ENCODE results near the gene MTHFD1L.

Gene MTHFD1L

DNA sequence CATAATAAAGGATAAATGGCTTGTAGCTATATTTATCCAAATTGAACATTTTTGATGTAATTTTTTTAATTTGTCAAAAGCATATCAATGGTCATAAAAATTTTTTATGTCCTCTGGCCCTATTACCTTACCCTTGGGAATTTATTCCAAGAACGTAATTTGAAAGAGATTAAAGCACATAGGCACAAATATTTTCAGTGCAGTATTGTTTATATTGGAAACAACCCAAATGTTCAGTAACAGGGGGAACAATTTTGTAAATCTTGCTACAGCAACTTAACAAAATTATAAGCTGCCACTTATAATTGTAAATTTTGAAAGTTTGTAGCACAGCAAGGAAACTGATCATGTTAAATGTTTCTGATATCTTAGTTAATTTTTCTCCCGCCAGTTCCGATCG is 142.4 kb downstream of the MTHFD1L start:
- TF ChIP-seq FOXP2 (optimal IDR thresholded peaks at IDR 0.05; ENCODE audit: borderline replicate concordance, extremely low read depth, extremely low read length, insufficient read depth) (no peak), SIN3A (IDR thresholded peaks at IDR 0.05; ENCODE audit: borderline replicate concordance, insufficient read depth, low read length) (no peak), POLR2AphosphoS5 (IDR thresholded peaks at IDR 0.05; ENCODE audit: low read depth, low read length) (no peak), TAF1 (IDR thresholded peaks at IDR 0.05; ENCODE audit: borderline replicate concordance, insufficient read depth, low read length) (no peak)
- TF ChIP-seq, protein P1, sequence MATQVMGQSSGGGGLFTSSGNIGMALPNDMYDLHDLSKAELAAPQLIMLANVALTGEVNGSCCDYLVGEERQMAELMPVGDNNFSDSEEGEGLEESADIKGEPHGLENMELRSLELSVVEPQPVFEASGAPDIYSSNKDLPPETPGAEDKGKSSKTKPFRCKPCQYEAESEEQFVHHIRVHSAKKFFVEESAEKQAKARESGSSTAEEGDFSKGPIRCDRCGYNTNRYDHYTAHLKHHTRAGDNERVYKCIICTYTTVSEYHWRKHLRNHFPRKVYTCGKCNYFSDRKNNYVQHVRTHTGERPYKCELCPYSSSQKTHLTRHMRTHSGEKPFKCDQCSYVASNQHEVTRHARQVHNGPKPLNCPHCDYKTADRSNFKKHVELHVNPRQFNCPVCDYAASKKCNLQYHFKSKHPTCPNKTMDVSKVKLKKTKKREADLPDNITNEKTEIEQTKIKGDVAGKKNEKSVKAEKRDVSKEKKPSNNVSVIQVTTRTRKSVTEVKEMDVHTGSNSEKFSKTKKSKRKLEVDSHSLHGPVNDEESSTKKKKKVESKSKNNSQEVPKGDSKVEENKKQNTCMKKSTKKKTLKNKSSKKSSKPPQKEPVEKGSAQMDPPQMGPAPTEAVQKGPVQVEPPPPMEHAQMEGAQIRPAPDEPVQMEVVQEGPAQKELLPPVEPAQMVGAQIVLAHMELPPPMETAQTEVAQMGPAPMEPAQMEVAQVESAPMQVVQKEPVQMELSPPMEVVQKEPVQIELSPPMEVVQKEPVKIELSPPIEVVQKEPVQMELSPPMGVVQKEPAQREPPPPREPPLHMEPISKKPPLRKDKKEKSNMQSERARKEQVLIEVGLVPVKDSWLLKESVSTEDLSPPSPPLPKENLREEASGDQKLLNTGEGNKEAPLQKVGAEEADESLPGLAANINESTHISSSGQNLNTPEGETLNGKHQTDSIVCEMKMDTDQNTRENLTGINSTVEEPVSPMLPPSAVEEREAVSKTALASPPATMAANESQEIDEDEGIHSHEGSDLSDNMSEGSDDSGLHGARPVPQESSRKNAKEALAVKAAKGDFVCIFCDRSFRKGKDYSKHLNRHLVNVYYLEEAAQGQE (IDR thresholded peaks at IDR 0.05; ENCODE audit: insufficient read depth in 1 of 2, low read depth in 2 of 2, low read length in 2 of 2), result no peak

- no peak for TF ChIP-seq FOXP2 (optimal IDR thresholded peaks at IDR 0.05; ENCODE audit: borderline replicate concordance, extremely low read depth, extremely low read length, insufficient read depth)
- TF ChIP-seq SIN3A (IDR thresholded peaks at IDR 0.05; ENCODE audit: borderline replicate concordance, insufficient read depth, low read length), result no peak
- TF ChIP-seq, protein P1 (IDR thresholded peaks at IDR 0.05; ENCODE audit: insufficient read depth in 1 of 2, low read depth in 2 of 2, low read length in 2 of 2), result no peak
- no peak for TF ChIP-seq TAF1 (IDR thresholded peaks at IDR 0.05; ENCODE audit: borderline replicate concordance, insufficient read depth, low read length)
- no peak for TF ChIP-seq POLR2AphosphoS5 (IDR thresholded peaks at IDR 0.05; ENCODE audit: low read depth, low read length)
These were observed 142.9 kb downstream of the MTHFD1L start for GRCh38 chr6:151008425-151008824.

- TF ChIP-seq FOXP2 (optimal IDR thresholded peaks at IDR 0.05; ENCODE audit: borderline replicate concordance, extremely low read depth, extremely low read length, insufficient read depth) (no peak), TAF1 (IDR thresholded peaks at IDR 0.05; ENCODE audit: borderline replicate concordance, insufficient read depth, low read length) (no peak), POLR2AphosphoS5 (IDR thresholded peaks at IDR 0.05; ENCODE audit: low read depth, low read length) (no peak), SIN3A (IDR thresholded peaks at IDR 0.05; ENCODE audit: borderline replicate concordance, insufficient read depth, low read length) (no peak)
- TF ChIP-seq, protein P1 (IDR thresholded peaks at IDR 0.05; ENCODE audit: insufficient read depth in 1 of 2, low read depth in 2 of 2, low read length in 2 of 2), result no peak
These were observed 144.1 kb downstream of the MTHFD1L start for GRCh38 chr6:151009576-151009975.

- TF ChIP-seq, protein P1 (IDR thresholded peaks at IDR 0.05; ENCODE audit: insufficient read depth in 1 of 2, low read depth in 2 of 2, low read length in 2 of 2), result no peak
- TF ChIP-seq POLR2AphosphoS5 (IDR thresholded peaks at IDR 0.05; ENCODE audit: low read depth, low read length), result no peak
- no peak for TF ChIP-seq TAF1 (IDR thresholded peaks at IDR 0.05; ENCODE audit: borderline replicate concordance, insufficient read depth, low read length)
- TF ChIP-seq SIN3A (IDR thresholded peaks at IDR 0.05; ENCODE audit: borderline replicate concordance, insufficient read depth, low read length), result no peak
- no peak for TF ChIP-seq FOXP2 (optimal IDR thresholded peaks at IDR 0.05; ENCODE audit: borderline replicate concordance, extremely low read depth, extremely low read length, insufficient read depth)
These were observed 144.6 kb downstream of the MTHFD1L start for GRCh38 chr6:151010071-151010470.
